Measurements from ENCODE around the gene NR6A1.
"Not testable (repeated sequence)": the region's sequence is repeated elsewhere in the genome, so short reads cannot be mapped to it uniquely, and the experiment has no call there.

The NR6A1 gene

GRCh38 chr9:124760719-124761118 lies 10.4 kb downstream of the NR6A1 start:
- DNase-seq (ENCODE audit: low read depth), result no peak

GRCh38 chr9:124759327-124759726 lies 11.8 kb downstream of the NR6A1 start:
- no peak for DNase-seq (ENCODE audit: low read depth)

GRCh38 chr9:124758691-124759090 lies 12.4 kb downstream of the NR6A1 start:
- DNase-seq (ENCODE audit: low read depth), result no peak

- no peak for DNase-seq (ENCODE audit: low read depth)
Observed at GRCh38 chr9:124758061-124758460, 13.1 kb downstream of the NR6A1 start.

GRCh38 chr9:124757616-124758015 lies 13.5 kb downstream of the NR6A1 start:
- no peak for DNase-seq (ENCODE audit: low read depth)

- no peak for DNase-seq (ENCODE audit: low read depth)
Observed at GRCh38 chr9:124756011-124756410, 15.1 kb downstream of the NR6A1 start.

- DNase-seq (ENCODE audit: low read depth), result no peak
Observed at GRCh38 chr9:124755061-124755460, 16.1 kb downstream of the NR6A1 start.

GRCh38 chr9:124754289-124754688 lies 16.8 kb downstream of the NR6A1 start:
- DNase-seq (ENCODE audit: low read depth), result no peak

- DNase-seq (ENCODE audit: low read depth), result no peak
Observed at GRCh38 chr9:124752967-124753366, 18.1 kb downstream of the NR6A1 start.

GRCh38 chr9:124749781-124750180 lies 21.3 kb downstream of the NR6A1 start:
- DNase-seq (ENCODE audit: low read depth), result no peak

GRCh38 chr9:124749284-124749683 lies 21.8 kb downstream of the NR6A1 start:
- no peak for DNase-seq (ENCODE audit: low read depth)

GRCh38 chr9:124747065-124747464 lies 24.0 kb downstream of the NR6A1 start:
- no peak for DNase-seq (ENCODE audit: low read depth)

GRCh38 chr9:124743686-124744348 lies 27.3 kb downstream of the NR6A1 start:
- no peak for DNase-seq (ENCODE audit: low read depth)

GRCh38 chr9:124742940-124743339 lies 28.2 kb downstream of the NR6A1 start:
- no peak for DNase-seq (ENCODE audit: low read depth)

- no peak for DNase-seq (ENCODE audit: low read depth)
Observed at GRCh38 chr9:124741662-124742061, 29.4 kb downstream of the NR6A1 start.

GRCh38 chr9:124741149-124741548 lies 30.0 kb downstream of the NR6A1 start:
- DNase-seq (ENCODE audit: low read depth), result no peak

GRCh38 chr9:124739360-124739759 lies 31.8 kb downstream of the NR6A1 start:
- no peak for DNase-seq (ENCODE audit: low read depth)

GRCh38 chr9:124738075-124738474 lies 33.0 kb downstream of the NR6A1 start:
- DNase-seq (ENCODE audit: low read depth), result not testable (repeated sequence)

- DNase-seq (ENCODE audit: low read depth), result peak; percentile 36
Observed at GRCh38 chr9:124735121-124735520, 36.0 kb downstream of the NR6A1 start.

- DNase-seq (ENCODE audit: low read depth), result not testable (repeated sequence)
Observed at GRCh38 chr9:124734741-124735083, 36.4 kb downstream of the NR6A1 start.

- DNase-seq (ENCODE audit: low read depth), result no peak
Observed at GRCh38 chr9:124733964-124734740, 37.0 kb downstream of the NR6A1 start.

- no peak for DNase-seq (ENCODE audit: low read depth)
Observed at GRCh38 chr9:124730772-124731171, 40.3 kb downstream of the NR6A1 start.

GRCh38 chr9:124726886-124727285 lies 44.2 kb downstream of the NR6A1 start:
- no peak for DNase-seq (ENCODE audit: low read depth)

GRCh38 chr9:124725068-124725452 lies 46.1 kb downstream of the NR6A1 start:
- no peak for DNase-seq (ENCODE audit: low read depth)

Data from HS-27A (cell line).